Endothelial cell of umbilical vein (primary cell): ENCODE data around the gene RRAS. TPM values are rescaled to one million over a fixed set of nuclear protein-coding genes. Genes with fewer than 3 reads are reported as not detected.

ENCODE experiments used
- BruUV-seq: library from RNA; stranded (reverse); fragments of 400-500 nt; replicated peaks from 2 replicates; lab custom pipeline; 2021; lab: Mats Ljungman, UMichigan
- CTCF ChIA-PET: fragments of 300-600, 350-600 bp; sonication (Branson Sonifier 250); formaldehyde crosslinking; loops from one replicate; lab custom pipeline; 2021; ENCODE audit warnings: antibody characterized with exemption, inconsistent platforms; lab: Charles Lee
- POLR2A ChIA-PET: fragments of 300-600, 350-600 bp; sonication (Branson Sonifier 250); formaldehyde crosslinking; loops from one replicate; lab custom pipeline; 2021; ENCODE audit warnings: antibody characterized with exemption, inconsistent platforms; lab: Charles Lee
- DNase-seq: peaks from one replicate; pipeline ENCODE4 v3.0.0-alpha.2; 2011; ENCODE audit warnings: low read depth, low spot score
- FAIRE-seq: peaks from 2 replicates; lab custom pipeline; 2011; peaks lifted over from hg19 to GRCh38; lab: Jason Lieb, UNC
- H2AFZ ChIP-seq: 2 replicates; pipeline ENCODE4 v1.6.0; 2012; ENCODE audit warnings: low read depth, low read length, control low read depth, inconsistent platforms
- H3K27ac ChIP-seq: 2 replicates; pipeline ENCODE4 v1.5.1; 2011; ENCODE audit warnings: low read depth, mild to moderate bottlenecking, control low read depth, low read length, moderate library complexity; ENCODE audit not compliant: insufficient read depth
- H3K27me3 ChIP-seq, 2 experiments: 2 replicates each; pipeline versions ENCODE4 v1.6.0 to v1.6.1; 2011; ENCODE audit warnings: low read length in 2 of 2, mixed read lengths in 1 of 2; ENCODE audit not compliant: control insufficient read depth in 2 of 2, insufficient read depth in 2 of 2
- H3K36me3 ChIP-seq, 2 experiments: 2 replicates in 1 of 2; 3 replicates in 1 of 2; pipeline ENCODE4 v1.5.1; 2011; ENCODE audit warnings: low read length in 2 of 2, mild to moderate bottlenecking in 1 of 2, moderate library complexity in 1 of 2; ENCODE audit not compliant: control insufficient read depth in 2 of 2, insufficient read depth in 2 of 2; ENCODE audit errors: extremely low read depth in 1 of 2
- H3K4me1 ChIP-seq: 3 replicates; pipeline ENCODE4 v1.5.1; 2011; ENCODE audit warnings: mild to moderate bottlenecking, low read length; ENCODE audit not compliant: control insufficient read depth, insufficient read depth; ENCODE audit errors: extremely low read depth
- H3K4me2 ChIP-seq: 2 replicates; pipeline ENCODE4 v1.6.1; 2011; ENCODE audit warnings: low read length, control low read depth, mixed read lengths; ENCODE audit not compliant: insufficient read depth
- H3K4me3 ChIP-seq, 3 experiments: fragments of 200-600 bp in 1 of 3; sonication (generic), shearing (Covaris generic) in 1 of 3; replicated peaks in 1 of 3; 2 replicates each; pipeline ENCODE4 v1.5.1; 2011 to 2016; ENCODE audit warnings: control low read depth in 3 of 3, low read length in 3 of 3, mild to moderate bottlenecking in 2 of 3, inconsistent platforms in 1 of 3, low read depth in 1 of 3, moderate library complexity in 1 of 3; ENCODE audit not compliant: insufficient read depth in 1 of 3
- H3K79me2 ChIP-seq: 2 replicates; pipeline ENCODE4 v1.6.0; 2012; ENCODE audit warnings: low read length, inconsistent platforms; ENCODE audit not compliant: control insufficient read depth, insufficient read depth
- H3K9ac ChIP-seq: replicated peaks from 2 replicates; pipeline ENCODE3; 2011; ENCODE audit warnings: low read length, control low read depth; ENCODE audit not compliant: insufficient read depth; ENCODE audit errors: extremely low read depth
- H3K9me1 ChIP-seq: replicated peaks from 3 replicates; pipeline ENCODE4 v1.6.0; 2011; ENCODE audit warnings: mild to moderate bottlenecking, low read length; ENCODE audit not compliant: control insufficient read depth, insufficient read depth; ENCODE audit errors: extremely low read depth
- H3K9me3 ChIP-seq: replicated peaks from 2 replicates; pipeline ENCODE4 v1.5.1; 2012; ENCODE audit warnings: low read length, inconsistent platforms; ENCODE audit not compliant: control insufficient read depth, insufficient read depth
- H4K20me1 ChIP-seq: replicated peaks from 2 replicates; pipeline ENCODE3; 2011; ENCODE audit warnings: mild to moderate bottlenecking, low read length; ENCODE audit not compliant: control insufficient read depth, insufficient read depth; ENCODE audit errors: extremely low read depth
- CTCF ChIP-seq, 2 donors: IDR thresholded peaks; 1 replicate in 1 of 2; 2 replicates in 1 of 2; pipeline ENCODE4 v1.5.1; 2011; ENCODE audit warnings: low read length in 2 of 2, mild to moderate bottlenecking in 2 of 2, moderate library complexity in 2 of 2, control low read depth in 1 of 2, inconsistent platforms in 1 of 2, low read depth in 1 of 2; ENCODE audit not compliant: insufficient read depth in 1 of 2; ENCODE audit errors: extremely low read depth in 1 of 2
- EZH2 ChIP-seq: IDR thresholded peaks from 2 replicates; pipeline ENCODE4 v1.6.1; 2012; ENCODE audit warnings: borderline replicate concordance, low read depth, mild to moderate bottlenecking, moderate library complexity, low read length, inconsistent platforms; ENCODE audit not compliant: severe bottlenecking
- FOS ChIP-seq: IDR thresholded peaks from 2 replicates; pipeline ENCODE4 v1.6.1; 2011; ENCODE audit warnings: mild to moderate bottlenecking, low read length, moderate library complexity, borderline replicate concordance; ENCODE audit not compliant: insufficient read depth
- GATA2 ChIP-seq: IDR thresholded peaks from 2 replicates; pipeline ENCODE4 v1.7.0; 2011; ENCODE audit warnings: low read depth, mild to moderate bottlenecking, moderate library complexity, mixed read lengths, low read length; ENCODE audit not compliant: insufficient read length, insufficient read depth
- JUN ChIP-seq: IDR thresholded peaks from 2 replicates; pipeline ENCODE4 v1.6.1; 2011; ENCODE audit warnings: borderline replicate concordance, low read depth; ENCODE audit not compliant: insufficient read length, insufficient read depth
- MAX ChIP-seq: IDR thresholded peaks from 2 replicates; pipeline ENCODE4 v1.6.1; 2011; ENCODE audit not compliant: insufficient read depth, insufficient read length
- MYC ChIP-seq: IDR thresholded peaks from one replicate; pipeline ENCODE4 v1.6.1; 2011; ENCODE audit warnings: mild to moderate bottlenecking, low read depth, low read length
- POLR2A ChIP-seq: IDR thresholded peaks from 2 replicates; pipeline ENCODE4 v1.6.1; 2012; ENCODE audit warnings: low read depth, mild to moderate bottlenecking, control low read depth, low read length
- POLR2AphosphoS5 ChIP-seq: IDR thresholded peaks from 2 replicates; pipeline ENCODE4 v1.6.1; 2012; ENCODE audit warnings: low read depth, mild to moderate bottlenecking, control low read depth, low read length, moderate library complexity; ENCODE audit not compliant: insufficient read depth
- dilution Hi-C: fragments of 300-500 bp; cut with MboI; formaldehyde crosslinking; loops from one replicate; pipeline ENCODE4 v1.15.0; 2019; ENCODE audit warnings: low sequenced_read_pairs; ENCODE audit not compliant: extremely low pct_ligation_motif_present
- intact Hi-C: fragments of 100-400 bp; cut with micrococcal nuclease; formaldehyde crosslinking; loops from one replicate; pipeline ENCODE4 v1.10.0; 2022
- polyA plus RNA-seq, 4 experiments: library from polyadenylated mRNA; depleted of rRNA in 3 of 4; stranded (reverse) in 3 of 4; unstranded in 1 of 4; fragments of >200 nt; gene quantifications; 2 replicates each; pipeline versions ENCODE4 v1.2.1 to v1.2.3, GENCODE V29; 2011 to 2012; ENCODE audit warnings: missing spikeins in 1 of 4
- total RNA-seq: library from RNA; stranded (reverse); gene quantifications from 2 replicates; pipeline ENCODE4 v1.2.3, GENCODE V29; 2021

RRAS gene
- total and polyA plus RNA-seq, 2 donors (not counting 3 experiments of a cell fraction or from before 2014, with no cell fraction given): 89.5 to 250 TPM

- POLR2A ChIA-PET: no interaction called here
- no peak for TF ChIP-seq FOS
- TF ChIP-seq CTCF (IDR thresholded peaks at IDR 0.05; ENCODE audit: extremely low read depth in 1 of 2, insufficient read depth in 1 of 2, low read depth in 1 of 2, low read length in 2 of 2): no peak
- TF ChIP-seq EZH2: no peak
- TF ChIP-seq POLR2A: no peak
Measured at GRCh38 chr19:49599378-49600295, 40.3 kb downstream of the RRAS start.

GRCh38 chr19:49597703-49597974 is 42.3 kb downstream of the RRAS start:
- Histone ChIP-seq H4K20me1 (no peaks in the 10 kb centered on the region), H3K4me1 (peaks cover 5% of the 10 kb centered on the region), H3K27me3 (no peaks in the 10 kb centered on the region), H3K9me1 (no peaks in the 10 kb centered on the region), H3K27ac (no peak overlapping the region), H3K79me2 (peaks cover 42% of the 10 kb centered on the region), H3K9me3 (no peaks in the 10 kb centered on the region), H3K9ac (no peak overlapping the region), H3K4me2 (no peak overlapping the region), H3K4me3 (no peak overlapping the region), H2AFZ (no peak overlapping the region), H3K36me3 (peaks cover 11 to 48% of the 10 kb centered on the region in 2 experiments)
- intact Hi-C loops (no loop called here), dilution Hi-C loops (no loop called here)
- no peak for FAIRE-seq
- ChIA-PET CTCF (interaction anchor here (1.2 kb wide), 1 partner anchor 42 kb away, joined by 3 read pairs; the partner anchor contains the start of gene RRAS), POLR2A (no interaction called here)
- DNase-seq: no peak
- TF ChIP-seq JUN: no peak
- no peak for TF ChIP-seq POLR2AphosphoS5
- no peak for TF ChIP-seq FOS
- no peak for TF ChIP-seq CTCF (IDR thresholded peaks at IDR 0.05; ENCODE audit: extremely low read depth in 1 of 2, insufficient read depth in 1 of 2, low read depth in 1 of 2, low read length in 2 of 2)
- no peak for TF ChIP-seq POLR2A
- no peak for TF ChIP-seq GATA2
- TF ChIP-seq EZH2: no peak
- no peak for TF ChIP-seq MAX
- no peak for TF ChIP-seq MYC
- BruUV-seq: no TSS peak

More at GRCh38 chr19:49599378-49600295, 40.3 kb downstream of the RRAS start:
- Histone ChIP-seq H4K20me1 (no peaks in the 10 kb centered on the region), H3K9ac (no peak overlapping the region), H3K9me1 (no peaks in the 10 kb centered on the region), H3K9me3 (no peaks in the 10 kb centered on the region), H3K79me2 (peaks cover 33% of the 10 kb centered on the region), H3K4me2 (no peak overlapping the region), H3K36me3 (peaks cover 9 to 45% of the 10 kb centered on the region in 2 experiments), H3K27me3 (no peaks in the 10 kb centered on the region), H3K4me3 (no peak overlapping the region), H3K4me1 (no peaks in the 10 kb centered on the region), H2AFZ (no peak overlapping the region), H3K27ac (no peak overlapping the region)
- dilution Hi-C loops (no loop called here), intact Hi-C loops (no loop called here)
- FAIRE-seq (no peak), DNase-seq (no peak)
- CTCF ChIA-PET: no interaction called here
- BruUV-seq: TSS peak; percentile 10
